ENCODE data around the gene WDR18. TPM values are rescaled to one million over a fixed set of nuclear protein-coding genes. Genes with fewer than 3 reads are reported as not detected.

WDR18 gene
- total RNA-seq, 2 donors from 2014 or later = 68.6 to 85.6 TPM

GRCh38 chr19:1009041-1009980, 25.2 kb downstream of the WDR18 start:
- Mint-ChIP-seq H3K4me3 (no peak overlapping the region), H3K36me3 (ENCODE audit: low read depth) (peaks cover 13% of the 10 kb centered on the region), H3K27ac (no peak overlapping the region), H3K9me3 (peaks cover 8% of the 10 kb centered on the region), H3K27me3 (ENCODE audit: insufficient read depth) (no peaks in the 10 kb centered on the region), H3K4me1 (no peaks in the 10 kb centered on the region)
- Histone ChIP-seq H3K9ac (ENCODE audit: extremely low read depth, low read length, poor library complexity, severe bottlenecking) (no peak overlapping the region), H3K36me3 (ENCODE audit: control insufficient read depth, insufficient read depth, low read length) (peaks cover 9% of the 10 kb centered on the region), H3K4me1 (ENCODE audit: control insufficient read depth, insufficient read depth, low read length) (no peaks in the 10 kb centered on the region), H3K27me3 (ENCODE audit: control insufficient read depth, insufficient read depth, low read length, poor library complexity, severe bottlenecking) (no peaks in the 10 kb centered on the region), H3K27ac (ENCODE audit: low read depth, low read length) (no peak overlapping the region), H3K9me3 (ENCODE audit: control insufficient read depth, low read length) (no peaks in the 10 kb centered on the region), H3K4me3 (ENCODE audit: low read length) (no peak overlapping the region)
- TF ChIP-seq, protein P1, sequence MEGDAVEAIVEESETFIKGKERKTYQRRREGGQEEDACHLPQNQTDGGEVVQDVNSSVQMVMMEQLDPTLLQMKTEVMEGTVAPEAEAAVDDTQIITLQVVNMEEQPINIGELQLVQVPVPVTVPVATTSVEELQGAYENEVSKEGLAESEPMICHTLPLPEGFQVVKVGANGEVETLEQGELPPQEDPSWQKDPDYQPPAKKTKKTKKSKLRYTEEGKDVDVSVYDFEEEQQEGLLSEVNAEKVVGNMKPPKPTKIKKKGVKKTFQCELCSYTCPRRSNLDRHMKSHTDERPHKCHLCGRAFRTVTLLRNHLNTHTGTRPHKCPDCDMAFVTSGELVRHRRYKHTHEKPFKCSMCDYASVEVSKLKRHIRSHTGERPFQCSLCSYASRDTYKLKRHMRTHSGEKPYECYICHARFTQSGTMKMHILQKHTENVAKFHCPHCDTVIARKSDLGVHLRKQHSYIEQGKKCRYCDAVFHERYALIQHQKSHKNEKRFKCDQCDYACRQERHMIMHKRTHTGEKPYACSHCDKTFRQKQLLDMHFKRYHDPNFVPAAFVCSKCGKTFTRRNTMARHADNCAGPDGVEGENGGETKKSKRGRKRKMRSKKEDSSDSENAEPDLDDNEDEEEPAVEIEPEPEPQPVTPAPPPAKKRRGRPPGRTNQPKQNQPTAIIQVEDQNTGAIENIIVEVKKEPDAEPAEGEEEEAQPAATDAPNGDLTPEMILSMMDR (conservative IDR thresholded peaks at IDR 0.05) = no peak
- WGBS, 2 experiments (ENCODE audit: insufficient coverage in 1 of 2, insufficient read length in 1 of 2) = 94 to 95% methylated on average over 61 to 92 of the region's 92 CpGs
- DNase-seq = no peak

- H3K27ac Mint-ChIP-seq = no peak overlapping the region
- peaks cover 9% of the 10 kb centered on the region for H3K36me3 ChIP-seq (ENCODE audit: control insufficient read depth, insufficient read depth, low read length)
- TF ChIP-seq, protein P1 (conservative IDR thresholded peaks at IDR 0.05) = no peak
- peaks cover 8% of the 10 kb centered on the region for H3K9me3 Mint-ChIP-seq
- no peak for DNase-seq
- no peak overlapping the region for H3K27ac ChIP-seq (ENCODE audit: low read depth, low read length)
- H3K9ac ChIP-seq (ENCODE audit: extremely low read depth, low read length, poor library complexity, severe bottlenecking) = no peak overlapping the region
- H3K27me3 Mint-ChIP-seq (ENCODE audit: insufficient read depth) = no peaks in the 10 kb centered on the region
- WGBS, 2 experiments (ENCODE audit: insufficient coverage in 1 of 2, insufficient read length in 1 of 2) = 89 to 94% methylated on average over 18 to 29 of the region's 29 CpGs
- H3K4me1 Mint-ChIP-seq = no peaks in the 10 kb centered on the region
- no peak overlapping the region for H3K4me3 ChIP-seq (ENCODE audit: low read length)
- no peaks in the 10 kb centered on the region for H3K4me1 ChIP-seq (ENCODE audit: control insufficient read depth, insufficient read depth, low read length)
- H3K9me3 ChIP-seq (ENCODE audit: control insufficient read depth, low read length) = no peaks in the 10 kb centered on the region
- no peaks in the 10 kb centered on the region for H3K27me3 ChIP-seq (ENCODE audit: control insufficient read depth, insufficient read depth, low read length, poor library complexity, severe bottlenecking)
- H3K36me3 Mint-ChIP-seq (ENCODE audit: low read depth) = peaks cover 13% of the 10 kb centered on the region
- H3K4me3 Mint-ChIP-seq = no peak overlapping the region
Observed at GRCh38 chr19:1009981-1010538, 25.9 kb downstream of the WDR18 start.

DNA sequence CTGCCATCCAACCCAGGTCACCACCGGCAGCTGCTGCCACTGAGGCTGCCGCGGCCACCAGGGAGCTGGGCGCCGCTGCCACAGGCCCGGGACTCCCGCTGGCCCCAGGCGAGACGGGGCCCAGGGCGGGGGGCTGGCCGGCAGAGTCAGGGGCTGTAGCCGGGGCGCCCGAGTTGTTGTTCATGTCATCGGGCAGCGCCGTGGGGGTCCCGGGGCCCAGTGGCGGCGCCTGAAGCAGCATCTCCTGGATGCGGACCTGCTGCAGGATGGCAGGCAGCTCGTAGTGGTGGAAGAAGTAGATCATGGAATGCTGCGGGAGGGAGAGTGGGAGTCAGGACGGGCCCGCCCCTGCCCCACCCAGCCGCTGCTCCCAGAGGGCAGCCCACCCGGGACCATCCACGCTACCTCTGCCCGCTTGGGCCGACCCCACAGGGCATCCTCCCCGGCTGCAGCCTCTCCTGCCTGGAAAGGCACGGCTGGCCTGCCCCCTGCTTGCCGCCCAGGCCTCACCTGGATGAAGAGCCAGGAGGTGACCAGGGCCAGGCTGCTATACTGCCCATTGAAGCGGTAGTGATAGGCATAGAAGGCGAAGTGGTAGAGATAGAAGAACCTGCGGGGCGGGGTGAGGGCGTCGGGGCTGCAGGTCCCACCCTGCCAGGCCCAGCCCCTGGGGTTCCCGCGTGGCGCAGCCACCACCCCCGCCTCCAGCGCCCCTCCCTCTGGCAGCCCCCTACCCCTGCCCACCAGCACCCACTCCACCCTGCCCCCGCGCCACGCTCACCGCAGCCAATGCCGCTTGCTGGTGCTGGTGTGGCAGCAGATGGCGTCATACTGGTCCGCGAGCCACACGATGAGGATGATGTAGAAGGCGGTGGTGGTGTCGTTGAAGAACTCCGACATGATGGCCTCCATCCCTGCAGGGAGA, 26.7 kb downstream of the WDR18 start:
- WGBS, 2 experiments (ENCODE audit: insufficient coverage in 1 of 2, insufficient read length in 1 of 2) = 93 to 96% methylated on average over 26 to 55 of the region's 56 CpGs
- no peaks in the 10 kb centered on the region for H3K27me3 Mint-ChIP-seq (ENCODE audit: insufficient read depth)
- peaks cover 8% of the 10 kb centered on the region for H3K9me3 Mint-ChIP-seq

More for the DNA sequence above, 26.7 kb downstream of the WDR18 start:
- TF ChIP-seq, protein P1 (conservative IDR thresholded peaks at IDR 0.05) = no peak
- Histone ChIP-seq H3K9me3 (ENCODE audit: control insufficient read depth, low read length) (no peaks in the 10 kb centered on the region), H3K4me1 (ENCODE audit: control insufficient read depth, insufficient read depth, low read length) (no peaks in the 10 kb centered on the region), H3K27me3 (ENCODE audit: control insufficient read depth, insufficient read depth, low read length, poor library complexity, severe bottlenecking) (no peaks in the 10 kb centered on the region), H3K9ac (ENCODE audit: extremely low read depth, low read length, poor library complexity, severe bottlenecking) (no peak overlapping the region), H3K4me3 (ENCODE audit: low read length) (no peak overlapping the region), H3K27ac (ENCODE audit: low read depth, low read length) (no peak overlapping the region), H3K36me3 (ENCODE audit: control insufficient read depth, insufficient read depth, low read length) (peaks cover 9% of the 10 kb centered on the region)
- Mint-ChIP-seq H3K27ac (no peak overlapping the region), H3K4me1 (no peaks in the 10 kb centered on the region), H3K36me3 (ENCODE audit: low read depth) (peaks cover 13% of the 10 kb centered on the region), H3K4me3 (no peak overlapping the region)
- no peak for DNase-seq

All from endodermal cell (in vitro differentiated cells).